GM20000 (cell line): Measurements from ENCODE around the gene CNTD1.

Source experiments
- DNase-seq: peaks from one replicate; pipeline ENCODE4 v3.0.0; 2012; ENCODE audit warnings: low spot score
- TF ChIP-seq, protein P1 (sequence below): IDR thresholded peaks from 2 replicates; pipeline ENCODE4 v1.5.1; 2012; ENCODE audit warnings: mild to moderate bottlenecking, control low read depth; ENCODE audit errors: extremely low read depth, missing control alignments

Gene CNTD1

GRCh38 chr17:42798383-42799380 lies at the start of gene CNTD1, which contains the start of gene COA3:
Gene CNTD1 (plus strand): TSS chr17:42798861. CDS start chr17:42799068, 207 bp downstream.
Gene COA3 (minus strand): TSS chr17:42798704. CDS start chr17:42798681, 23 bp downstream.
- TF ChIP-seq, protein P1, sequence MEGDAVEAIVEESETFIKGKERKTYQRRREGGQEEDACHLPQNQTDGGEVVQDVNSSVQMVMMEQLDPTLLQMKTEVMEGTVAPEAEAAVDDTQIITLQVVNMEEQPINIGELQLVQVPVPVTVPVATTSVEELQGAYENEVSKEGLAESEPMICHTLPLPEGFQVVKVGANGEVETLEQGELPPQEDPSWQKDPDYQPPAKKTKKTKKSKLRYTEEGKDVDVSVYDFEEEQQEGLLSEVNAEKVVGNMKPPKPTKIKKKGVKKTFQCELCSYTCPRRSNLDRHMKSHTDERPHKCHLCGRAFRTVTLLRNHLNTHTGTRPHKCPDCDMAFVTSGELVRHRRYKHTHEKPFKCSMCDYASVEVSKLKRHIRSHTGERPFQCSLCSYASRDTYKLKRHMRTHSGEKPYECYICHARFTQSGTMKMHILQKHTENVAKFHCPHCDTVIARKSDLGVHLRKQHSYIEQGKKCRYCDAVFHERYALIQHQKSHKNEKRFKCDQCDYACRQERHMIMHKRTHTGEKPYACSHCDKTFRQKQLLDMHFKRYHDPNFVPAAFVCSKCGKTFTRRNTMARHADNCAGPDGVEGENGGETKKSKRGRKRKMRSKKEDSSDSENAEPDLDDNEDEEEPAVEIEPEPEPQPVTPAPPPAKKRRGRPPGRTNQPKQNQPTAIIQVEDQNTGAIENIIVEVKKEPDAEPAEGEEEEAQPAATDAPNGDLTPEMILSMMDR: no peak
- peak; percentile 91 for DNase-seq

- TF ChIP-seq, protein P1: no peak
- no peak for DNase-seq
These were observed 49.5 kb upstream of the CNTD1 start for GRCh38 chr17:42748908-42749798.

DNA sequence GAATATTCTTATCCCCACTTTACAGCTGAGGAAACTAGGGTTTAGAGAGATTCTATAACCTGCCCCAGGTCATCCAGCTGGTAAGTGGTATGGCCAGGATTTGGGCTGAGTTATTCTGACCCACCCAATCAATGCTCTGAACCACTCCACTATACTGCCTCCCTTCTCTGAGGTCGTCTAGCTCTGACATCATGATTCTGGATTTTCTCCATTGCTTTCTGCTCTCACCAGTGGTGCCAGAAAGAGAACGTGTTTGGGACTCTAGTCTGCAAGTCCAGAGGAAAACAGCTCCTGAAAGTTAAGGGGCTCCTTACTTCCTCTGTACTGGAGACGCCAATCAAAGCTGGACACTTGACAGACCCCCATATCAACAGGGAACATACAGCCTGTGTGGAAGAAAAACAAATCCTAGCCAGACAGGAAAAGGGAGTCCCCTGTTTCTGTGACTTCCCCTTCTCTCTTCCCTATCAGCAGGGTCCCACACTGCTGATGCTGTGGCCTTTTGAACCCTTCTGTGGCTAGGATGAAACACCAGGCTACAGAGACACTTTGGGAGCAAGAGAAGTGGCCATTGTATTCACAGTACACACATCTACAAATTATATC lies 47.8 kb upstream of the CNTD1 start:
- DNase-seq: no peak
- TF ChIP-seq, protein P1: no peak

DNA sequence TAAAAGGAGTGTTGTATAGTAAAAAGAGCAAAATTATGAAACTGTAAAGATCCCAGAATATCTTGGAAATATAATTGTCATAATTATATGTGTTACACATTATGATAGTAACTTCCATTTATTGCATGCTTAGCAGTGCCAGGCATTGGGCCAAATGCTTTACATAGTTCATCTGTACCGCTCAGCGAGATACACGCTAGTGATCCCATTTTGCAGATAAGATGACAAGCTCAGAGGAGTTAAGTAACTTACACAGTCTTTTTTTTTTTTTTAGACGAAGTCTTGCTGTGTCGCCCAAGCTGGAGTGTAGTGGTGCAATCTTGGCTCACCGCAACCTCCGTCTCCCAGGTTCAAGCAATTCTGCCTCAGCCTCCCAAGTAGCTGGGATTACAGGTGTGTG lies 47.0 kb upstream of the CNTD1 start:
- DNase-seq: no peak

GRCh38 chr17:42754782-42755181 lies 43.9 kb upstream of the CNTD1 start:
- TF ChIP-seq, protein P1: no peak
- DNase-seq: no peak

More for the DNA sequence above, 47.0 kb upstream of the CNTD1 start:
- TF ChIP-seq, protein P1: no peak

GRCh38 chr17:42759982-42760651 lies 38.5 kb upstream of the CNTD1 start:
- TF ChIP-seq, protein P1: no peak
- DNase-seq: peak; percentile 68
